GM19455 (cell line): ENCODE measurements around the gene PDIA6.
"Not testable (repeated sequence)": the region's sequence is repeated elsewhere in the genome, so short reads cannot be mapped to it uniquely, and the experiment has no call there.

ENCODE experiments used
- ATAC-seq: cut with Tn5 transposase; IDR thresholded peaks from one replicate; pipeline ENCODE4 v1.9.1; 2021; ENCODE audit not compliant: unreplicated experiment

The PDIA6 gene

GRCh38 chr2:10783421-10783820, 29.2 kb downstream of the PDIA6 start:
- ATAC-seq = no peak

GRCh38 chr2:10781746-10782145, 30.8 kb downstream of the PDIA6 start:
- no peak for ATAC-seq

GRCh38 chr2:10780821-10781220, 31.8 kb downstream of the PDIA6 start:
- ATAC-seq = not testable (repeated sequence)

GRCh38 chr2:10780491-10780820, 32.1 kb downstream of the PDIA6 start:
- ATAC-seq = no peak

- no peak for ATAC-seq
Measured at GRCh38 chr2:10779776-10780490, 32.7 kb downstream of the PDIA6 start.

GRCh38 chr2:10778724-10779115, 33.9 kb downstream of the PDIA6 start:
- no peak for ATAC-seq

GRCh38 chr2:10777842-10778723, 34.5 kb downstream of the PDIA6 start:
- ATAC-seq = no peak

GRCh38 chr2:10777111-10777841, 35.3 kb downstream of the PDIA6 start:
- no peak for ATAC-seq

- ATAC-seq = no peak
Measured at GRCh38 chr2:10776231-10776977, 36.2 kb downstream of the PDIA6 start.

GRCh38 chr2:10775831-10776230, 36.8 kb downstream of the PDIA6 start:
- no peak for ATAC-seq

- ATAC-seq = no peak
Measured at GRCh38 chr2:10775021-10775780, 37.4 kb downstream of the PDIA6 start.

GRCh38 chr2:10774394-10774793, 38.2 kb downstream of the PDIA6 start:
- ATAC-seq = no peak

- ATAC-seq = no peak
Measured at GRCh38 chr2:10773821-10774341, 38.7 kb downstream of the PDIA6 start.

- no peak for ATAC-seq
Measured at GRCh38 chr2:10772868-10773215, 39.7 kb downstream of the PDIA6 start.

GRCh38 chr2:10772201-10772867, 40.3 kb downstream of the PDIA6 start:
- no peak for ATAC-seq

- ATAC-seq = no peak
Measured at GRCh38 chr2:10771786-10772185, 40.8 kb downstream of the PDIA6 start.

GRCh38 chr2:10770956-10771750, 41.4 kb downstream of the PDIA6 start:
- no peak for ATAC-seq

- no peak for ATAC-seq
Measured at GRCh38 chr2:10768063-10768507, 44.5 kb downstream of the PDIA6 start.

- no peak for ATAC-seq
Measured at GRCh38 chr2:10765914-10766313, 46.7 kb downstream of the PDIA6 start.
